ENCODE results near the gene ARHGEF18. TPM values are rescaled to one million over a fixed set of nuclear protein-coding genes. Genes with fewer than 3 reads are reported as not detected.
"Not testable (repeated sequence)": the region's sequence is repeated elsewhere in the genome, so short reads cannot be mapped to it uniquely, and the experiment has no call there.

Gene ARHGEF18
- total RNA-seq, 1 experiment from 2014 or later: 34.9 TPM

- no peak for TF ChIP-seq CTCF (conservative IDR thresholded peaks at IDR 0.05; ENCODE audit: low read depth, low read length)
- no peak for TF ChIP-seq EZH2 (IDR thresholded peaks at IDR 0.05; ENCODE audit: borderline replicate concordance, low read depth, low read length, poor library complexity, severe bottlenecking)
- no peak overlapping the region for H3K27ac ChIP-seq (ENCODE audit: low read depth, low read length, poor library complexity, severe bottlenecking)
- H3K4me3 ChIP-seq (ENCODE audit: low read depth, low read length, poor library complexity, severe bottlenecking): no peak overlapping the region
- H3K9me3 ChIP-seq (ENCODE audit: low read depth, low read length, poor library complexity, severe bottlenecking): no peaks in the 10 kb centered on the region
- H3K36me3 ChIP-seq (ENCODE audit: insufficient read depth, low read length, poor library complexity, severe bottlenecking): no peaks in the 10 kb centered on the region
- intact Hi-C loops (cut with micrococcal nuclease; ENCODE audit: unreplicated experiment): no loop called here
- no peaks in the 10 kb centered on the region for H3K4me1 ChIP-seq (ENCODE audit: insufficient read depth, low read length, poor library complexity, severe bottlenecking)
- no TSS peak for BruUV-seq (replicated peaks)
- ChIA-PET POLR2A (ENCODE audit: low non-redundant PET) (no interaction called here), CTCF (no interaction called here)
- peaks cover 11% of the 10 kb centered on the region for H3K27me3 ChIP-seq (replicated peaks; ENCODE audit: insufficient read depth, low read depth, low read length, poor library complexity)
- no peak for DNase-seq (ENCODE audit: low spot score)
Observed at GRCh38 chr19:7363225-7363624, 14.5 kb downstream of the ARHGEF18 start.

DNA sequence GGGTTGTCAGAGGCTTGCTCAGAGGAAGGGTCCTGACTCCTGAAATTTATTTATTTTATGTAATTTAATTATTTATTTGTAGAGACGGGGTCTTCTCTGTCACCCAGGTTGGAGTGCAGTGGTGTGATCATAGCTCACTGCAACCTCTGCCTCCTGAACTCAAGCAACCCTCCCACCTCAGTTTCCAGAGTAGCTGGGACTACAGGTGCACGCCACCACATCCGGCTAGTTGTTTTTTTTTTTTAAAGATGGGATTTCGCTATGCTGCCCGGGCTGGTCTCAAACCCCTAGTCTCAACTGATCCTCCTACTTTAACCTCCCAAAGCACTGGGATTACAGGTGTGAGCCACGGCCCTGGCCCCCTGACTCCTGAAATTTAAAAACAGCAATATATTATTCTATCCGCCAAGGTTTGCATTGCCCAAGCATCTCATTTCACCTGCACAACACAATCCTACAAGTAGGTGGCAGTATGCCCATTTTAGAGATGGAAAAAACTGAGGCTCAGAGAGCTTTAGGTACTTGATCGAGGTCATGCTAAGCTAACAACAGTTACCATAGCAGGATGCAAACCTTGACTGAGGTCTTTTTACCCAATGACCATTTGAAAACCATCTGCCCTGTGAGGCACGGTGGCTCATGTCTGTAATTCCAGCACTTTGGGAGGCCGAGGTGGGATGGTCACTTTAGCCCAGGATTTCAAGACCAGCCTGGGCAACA is 18.1 kb downstream of the ARHGEF18 start:
- intact Hi-C loops (cut with micrococcal nuclease; ENCODE audit: unreplicated experiment): loop anchor here (5.0 kb wide), 1 partner anchor 315 kb away; the partner anchor contains the start of gene TRAPPC5
- Histone ChIP-seq H3K4me1 (ENCODE audit: insufficient read depth, low read length, poor library complexity, severe bottlenecking) (no peaks in the 10 kb centered on the region), H3K9me3 (ENCODE audit: low read depth, low read length, poor library complexity, severe bottlenecking) (no peaks in the 10 kb centered on the region), H3K27ac (ENCODE audit: low read depth, low read length, poor library complexity, severe bottlenecking) (no peak overlapping the region), H3K4me3 (ENCODE audit: low read depth, low read length, poor library complexity, severe bottlenecking) (no peak overlapping the region), H3K36me3 (ENCODE audit: insufficient read depth, low read length, poor library complexity, severe bottlenecking) (no peaks in the 10 kb centered on the region), H3K27me3 (replicated peaks; ENCODE audit: insufficient read depth, low read depth, low read length, poor library complexity) (peaks cover 14% of the 10 kb centered on the region)
- TF ChIP-seq EZH2 (IDR thresholded peaks at IDR 0.05; ENCODE audit: borderline replicate concordance, low read depth, low read length, poor library complexity, severe bottlenecking) (no peak), CTCF (conservative IDR thresholded peaks at IDR 0.05; ENCODE audit: low read depth, low read length) (peak; percentile 56)
- peak; percentile 60 for DNase-seq (ENCODE audit: low spot score)
- no TSS peak for BruUV-seq (replicated peaks)
- CTCF ChIA-PET: interaction anchor here (0.9 to 1.5 kb wide), 4 partner anchors 13 to 432 kb away, joined by 3 to 11 read pairs (median 4); no protein-coding TSS in a partner anchor
- POLR2A ChIA-PET (ENCODE audit: low non-redundant PET): no interaction called here

DNA sequence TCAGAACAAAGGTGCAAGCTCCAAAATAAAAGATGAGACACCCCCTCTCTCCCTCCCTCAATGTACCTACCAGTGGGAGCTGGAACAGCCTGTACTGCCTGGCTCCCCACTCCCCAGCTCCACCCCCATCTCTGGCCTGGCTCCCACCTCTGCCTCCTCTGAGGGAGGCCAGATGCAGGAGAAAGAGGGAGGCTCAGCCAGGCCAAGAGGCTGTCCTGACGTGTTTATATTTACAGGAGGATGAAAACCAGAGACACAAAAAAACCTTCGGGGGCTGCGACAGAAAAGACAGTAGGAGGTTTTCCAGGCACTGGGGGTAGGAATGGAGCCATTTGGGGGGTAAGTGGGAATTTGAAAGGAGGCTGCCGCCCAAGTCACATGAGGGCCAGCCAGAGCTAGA is 19.7 kb downstream of the ARHGEF18 start:
- H3K4me1 ChIP-seq (ENCODE audit: insufficient read depth, low read length, poor library complexity, severe bottlenecking): no peaks in the 10 kb centered on the region
- no peaks in the 10 kb centered on the region for H3K9me3 ChIP-seq (ENCODE audit: low read depth, low read length, poor library complexity, severe bottlenecking)
- ChIA-PET CTCF (interaction anchor here (0.5 kb wide), 1 partner anchor 173 kb away, joined by 14 read pairs; no protein-coding TSS in a partner anchor), POLR2A (ENCODE audit: low non-redundant PET) (no interaction called here)
- H3K36me3 ChIP-seq (ENCODE audit: insufficient read depth, low read length, poor library complexity, severe bottlenecking): no peaks in the 10 kb centered on the region
- H3K27ac ChIP-seq (ENCODE audit: low read depth, low read length, poor library complexity, severe bottlenecking): no peak overlapping the region
- peaks cover 9% of the 10 kb centered on the region for H3K27me3 ChIP-seq (replicated peaks; ENCODE audit: insufficient read depth, low read depth, low read length, poor library complexity)
- intact Hi-C loops (cut with micrococcal nuclease; ENCODE audit: unreplicated experiment): loop anchor here (5.0 kb wide), 1 partner anchor 314 kb away; the partner anchor contains the start of gene TRAPPC5
- no peak for TF ChIP-seq EZH2 (IDR thresholded peaks at IDR 0.05; ENCODE audit: borderline replicate concordance, low read depth, low read length, poor library complexity, severe bottlenecking)
- no peak for TF ChIP-seq CTCF (conservative IDR thresholded peaks at IDR 0.05; ENCODE audit: low read depth, low read length)
- DNase-seq (ENCODE audit: low spot score): no peak
- no peak overlapping the region for H3K4me3 ChIP-seq (ENCODE audit: low read depth, low read length, poor library complexity, severe bottlenecking)
- BruUV-seq (replicated peaks): no TSS peak

DNA sequence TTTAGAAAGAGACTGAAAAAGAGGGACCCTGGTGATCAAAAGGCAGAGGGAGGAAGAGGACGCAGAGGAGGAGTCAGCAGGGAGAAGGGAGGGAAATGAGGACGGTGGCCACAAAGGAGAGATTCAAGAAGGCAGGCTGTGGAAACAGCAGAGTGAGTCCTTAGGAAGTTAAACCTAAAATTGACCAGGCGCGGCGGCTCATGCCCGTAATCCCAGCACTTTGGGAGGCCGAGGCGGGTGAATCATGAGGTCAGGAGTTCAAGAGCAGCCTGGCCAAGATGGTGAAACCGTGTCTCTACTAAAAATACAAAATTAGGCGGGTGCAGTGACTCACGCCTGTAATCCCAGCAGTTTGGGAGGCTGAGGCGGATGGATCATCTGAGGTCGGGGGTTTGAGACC is 20.1 kb downstream of the ARHGEF18 start:
- POLR2A ChIA-PET (ENCODE audit: low non-redundant PET); H3K36me3 ChIP-seq (ENCODE audit: insufficient read depth, low read length, poor library complexity, severe bottlenecking); H3K27ac ChIP-seq (ENCODE audit: low read depth, low read length, poor library complexity, severe bottlenecking); H3K9me3 ChIP-seq (ENCODE audit: low read depth, low read length, poor library complexity, severe bottlenecking); BruUV-seq (replicated peaks); H3K4me3 ChIP-seq (ENCODE audit: low read depth, low read length, poor library complexity, severe bottlenecking); H3K4me1 ChIP-seq (ENCODE audit: insufficient read depth, low read length, poor library complexity, severe bottlenecking); H3K27me3 ChIP-seq (replicated peaks; ENCODE audit: insufficient read depth, low read depth, low read length, poor library complexity); DNase-seq (ENCODE audit: low spot score): not testable (repeated sequence)
- intact Hi-C loops (cut with micrococcal nuclease; ENCODE audit: unreplicated experiment): loop anchor here (5.0 kb wide), 1 partner anchor 313 kb away; the partner anchor contains the start of gene TRAPPC5
- CTCF ChIA-PET: interaction anchor here (0.5 kb wide), 1 partner anchor 172 kb away, joined by 14 read pairs; no protein-coding TSS in a partner anchor

All from A673 (cell line).